ENCODE results near the gene TEX35.

- TF ChIP-seq CTCF (IDR thresholded peaks at IDR 0.05) (no peak), EP300 (IDR thresholded peaks at IDR 0.05) (no peak), POLR2AphosphoS5 (IDR thresholded peaks at IDR 0.05) (no peak)
These were observed 22.8 kb upstream of the TEX35 start for GRCh38 chr1:178490136-178490535.

Measured in suprapubic skin (tissue), 4 donors.